Kasumi-1 (cell line): ENCODE measurements around the gene DPP6.

Source experiments
- DNase-seq, 2 experiments: peaks; one replicate each; lab custom pipeline; 2025; lab: John Stamatoyannopoulos, UW

The DPP6 gene

GRCh38 chr7:154412105-154412504 lies 359.9 kb downstream of the DPP6 start:
- no peak for DNase-seq

- DNase-seq: no peak
These were observed 363.7 kb downstream of the DPP6 start for GRCh38 chr7:154415709-154416399.

GRCh38 chr7:154416714-154417113 lies 364.5 kb downstream of the DPP6 start:
- no peak for DNase-seq

DNA sequence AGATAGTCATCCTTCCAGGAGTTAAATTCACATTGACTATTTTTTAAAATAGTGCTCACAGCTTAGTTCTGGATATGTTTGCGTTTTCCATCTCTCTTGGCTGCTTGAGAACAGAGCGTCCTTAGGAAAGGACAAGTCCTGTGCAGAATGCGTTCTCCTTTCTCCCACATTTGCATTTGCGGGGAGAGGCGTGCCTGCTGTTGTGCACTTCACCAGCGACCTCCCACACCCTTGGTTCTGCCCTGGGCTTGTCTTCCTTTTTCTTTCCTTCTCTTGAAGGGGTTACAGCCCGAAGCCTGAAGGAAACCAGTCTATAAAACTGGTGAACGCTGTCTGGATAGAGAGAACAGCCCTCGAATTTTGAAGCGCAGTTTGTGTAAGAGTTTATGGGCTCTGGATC lies 367.1 kb downstream of the DPP6 start:
- no peak for DNase-seq

GRCh38 chr7:154423231-154423630 lies 371.0 kb downstream of the DPP6 start:
- no peak for DNase-seq

DNA sequence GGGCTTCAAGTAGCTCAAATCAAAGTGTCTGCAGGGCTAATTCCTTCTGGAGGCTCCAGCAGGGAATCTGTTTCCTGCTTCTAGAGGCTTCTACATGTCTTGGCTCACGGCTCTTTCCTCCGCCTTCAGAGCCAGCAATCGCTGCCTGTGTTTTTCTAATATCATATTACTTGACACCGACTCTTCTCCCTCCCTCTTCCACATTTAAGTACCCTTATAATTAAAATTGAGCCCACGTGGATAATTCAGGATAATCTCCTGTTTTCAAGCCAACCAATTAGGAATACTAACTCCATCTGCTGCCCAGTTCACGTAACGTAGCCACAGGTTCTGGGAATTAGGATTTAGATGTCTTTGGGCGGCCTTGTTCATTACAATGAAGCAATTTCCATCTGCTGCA lies 372.2 kb downstream of the DPP6 start:
- no peak for DNase-seq

- no peak for DNase-seq
These were observed 373.1 kb downstream of the DPP6 start for GRCh38 chr7:154425271-154425670.

GRCh38 chr7:154426778-154427177 lies 374.6 kb downstream of the DPP6 start:
- no peak for DNase-seq

DNA sequence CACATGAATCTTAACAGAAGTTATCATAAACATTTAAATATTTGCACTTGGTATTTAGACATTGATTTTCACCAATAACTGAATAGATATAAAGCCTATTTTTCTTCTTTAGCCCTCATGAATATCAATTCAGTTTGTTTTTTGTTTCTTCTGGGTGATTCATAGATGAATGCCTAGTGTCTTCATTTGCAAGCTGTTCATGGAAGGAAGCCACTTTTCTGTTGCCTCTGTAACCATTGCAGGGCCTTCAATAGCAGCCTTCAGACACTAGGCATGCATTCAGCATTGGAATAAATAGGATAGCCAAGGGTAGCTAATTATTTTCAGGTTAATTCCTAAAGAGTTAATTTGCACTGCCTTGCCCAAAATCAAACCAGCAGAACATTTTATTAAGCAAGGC lies 375.3 kb downstream of the DPP6 start:
- no peak for DNase-seq

- DNase-seq: no peak
These were observed 377.6 kb downstream of the DPP6 start for GRCh38 chr7:154429666-154430404.

GRCh38 chr7:154430640-154431039 lies 378.4 kb downstream of the DPP6 start:
- DNase-seq: no peak

DNA sequence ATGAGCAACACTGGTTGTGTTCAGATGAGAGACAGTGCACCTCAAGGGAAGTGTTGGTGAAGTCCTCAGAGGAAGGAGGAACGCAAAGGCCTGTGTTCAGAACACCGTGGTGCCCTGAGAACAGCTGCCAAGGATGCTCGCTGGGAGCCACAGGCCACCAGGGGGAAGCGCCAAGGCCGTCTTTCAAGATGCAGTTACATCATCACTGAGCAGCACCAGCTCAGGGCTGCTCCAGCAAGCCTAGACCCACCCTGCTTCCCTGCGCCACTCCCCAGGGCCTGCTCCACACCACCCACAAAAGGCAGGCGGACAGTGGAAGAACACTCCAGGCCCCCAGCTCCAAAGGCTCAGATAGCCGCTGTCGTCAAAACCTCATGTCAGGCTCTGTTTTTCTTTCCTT lies 378.8 kb downstream of the DPP6 start:
- no peak for DNase-seq

DNA sequence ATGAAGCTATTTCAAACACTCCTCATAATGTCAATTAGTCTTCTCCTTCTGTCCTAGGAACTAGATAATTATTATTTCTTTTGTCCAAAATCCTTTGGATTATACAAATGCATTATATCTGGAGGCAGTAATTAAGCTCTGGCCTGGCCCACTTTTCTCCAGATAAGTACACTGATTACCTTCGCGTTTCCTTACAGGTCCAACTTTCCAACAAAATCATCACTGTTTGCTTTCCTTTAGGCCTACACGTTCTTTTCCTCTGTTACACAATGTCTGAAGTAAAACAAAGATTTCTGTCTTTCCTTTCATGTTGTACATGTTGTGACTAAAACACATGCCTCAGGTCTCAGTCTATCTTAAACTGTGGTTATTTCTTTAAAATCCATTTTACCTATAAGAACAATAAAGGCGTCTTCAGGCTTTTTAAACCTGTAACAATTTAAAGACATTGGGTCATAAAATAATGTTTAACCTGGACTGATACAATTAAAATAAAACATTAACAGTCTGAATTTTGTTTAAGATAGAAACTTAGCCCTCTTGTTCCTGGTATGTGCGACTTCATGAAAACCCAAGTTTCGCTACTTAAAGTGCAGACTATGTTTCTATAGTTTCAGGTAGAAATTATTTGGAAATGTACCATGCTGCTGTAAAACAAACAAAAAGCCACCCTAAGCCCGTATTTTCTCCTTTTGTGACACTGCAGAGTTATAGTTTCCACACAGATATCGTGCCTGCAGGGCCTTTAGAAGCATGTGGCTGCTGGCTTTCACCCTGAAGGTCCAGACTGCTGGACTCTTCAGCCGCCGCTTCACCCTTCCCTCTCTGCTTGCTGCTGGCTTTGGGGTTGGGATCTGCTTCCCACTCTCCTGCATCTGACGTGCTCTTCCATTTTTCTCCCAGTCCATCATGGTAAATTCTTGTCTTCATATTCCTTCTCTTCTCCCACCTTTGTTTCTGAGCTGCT lies 381.7 kb downstream of the DPP6 start:
- DNase-seq: no peak

GRCh38 chr7:154436560-154436959 lies 384.4 kb downstream of the DPP6 start:
- DNase-seq: no peak

GRCh38 chr7:154437234-154437633 lies 385.0 kb downstream of the DPP6 start:
- no peak for DNase-seq

DNA sequence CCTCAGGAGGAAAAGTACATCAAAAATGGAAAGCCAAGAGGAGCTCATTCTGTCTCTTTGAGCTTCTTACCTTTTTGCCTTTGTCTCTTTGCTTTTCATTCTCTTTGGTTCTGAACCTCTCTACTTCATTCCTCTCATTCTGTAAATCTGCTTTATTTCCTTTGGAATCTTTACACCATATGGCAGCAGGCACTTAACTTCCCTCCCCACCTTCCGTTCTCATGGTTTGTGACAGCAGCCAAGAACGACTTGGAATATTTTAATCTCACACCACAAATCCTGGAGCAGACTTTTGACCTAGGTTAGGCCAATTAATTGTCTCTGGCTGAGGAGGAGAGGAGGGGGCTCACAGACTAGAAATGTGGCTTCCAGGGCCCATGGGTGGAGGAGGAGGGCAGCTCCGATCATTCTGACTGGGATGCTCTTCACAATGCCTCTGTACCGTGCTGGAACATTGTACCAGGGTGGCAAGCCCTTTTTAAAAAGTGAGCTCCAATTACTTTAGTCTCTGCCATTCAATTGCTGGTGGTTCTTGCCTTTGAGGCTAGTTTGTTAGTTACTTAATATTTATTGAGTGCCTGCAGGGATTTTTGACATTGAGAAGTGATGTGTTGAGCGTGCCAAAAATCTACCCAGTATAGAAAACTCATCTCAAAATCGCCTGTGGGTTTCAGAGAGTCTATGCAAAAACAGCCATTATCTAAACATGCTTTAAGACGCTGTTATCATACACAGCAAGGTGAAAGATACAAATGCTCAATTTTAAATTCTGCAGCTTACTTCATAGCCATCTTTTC lies 386.6 kb downstream of the DPP6 start:
- no peak for DNase-seq

- no peak for DNase-seq
These were observed 387.9 kb downstream of the DPP6 start for GRCh38 chr7:154440058-154440457.

DNA sequence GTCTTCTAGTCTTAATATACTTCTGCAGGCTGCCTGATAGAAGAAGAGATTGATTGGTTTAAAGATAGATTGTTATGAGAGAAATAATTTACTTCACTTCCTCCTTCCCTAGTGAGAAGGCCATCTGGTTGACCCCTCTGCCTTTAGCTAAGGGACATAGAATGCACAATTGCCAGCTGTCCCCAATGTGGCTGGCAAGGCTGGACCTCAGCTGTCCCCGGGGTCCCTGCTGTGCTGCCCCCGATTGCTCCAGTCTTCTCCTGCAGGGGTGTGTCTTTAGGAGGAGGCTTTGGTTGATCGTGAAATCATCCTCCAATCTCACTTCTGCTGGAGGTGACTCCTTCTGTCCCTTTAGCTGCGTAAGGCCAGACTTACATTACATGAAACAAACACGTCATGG lies 388.5 kb downstream of the DPP6 start:
- DNase-seq: no peak

DNA sequence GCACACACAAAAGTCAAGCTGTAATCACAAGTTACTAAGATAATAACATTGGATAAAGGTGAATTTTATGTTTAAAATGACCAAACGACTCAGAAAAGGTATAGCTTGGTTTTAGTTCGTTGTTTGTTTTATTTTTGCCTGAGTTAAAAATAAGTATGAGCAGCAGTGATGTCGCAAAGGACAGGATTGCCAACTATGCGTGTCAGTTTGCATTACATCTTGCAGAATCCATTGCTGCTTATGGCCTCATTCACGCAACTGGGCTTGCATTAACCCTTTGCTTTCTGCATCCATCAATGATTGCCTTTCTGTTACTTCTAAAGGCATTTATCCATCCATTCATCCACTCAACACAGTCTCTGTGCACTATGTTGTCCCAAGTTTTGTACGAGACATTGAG lies 389.6 kb downstream of the DPP6 start:
- no peak for DNase-seq

DNA sequence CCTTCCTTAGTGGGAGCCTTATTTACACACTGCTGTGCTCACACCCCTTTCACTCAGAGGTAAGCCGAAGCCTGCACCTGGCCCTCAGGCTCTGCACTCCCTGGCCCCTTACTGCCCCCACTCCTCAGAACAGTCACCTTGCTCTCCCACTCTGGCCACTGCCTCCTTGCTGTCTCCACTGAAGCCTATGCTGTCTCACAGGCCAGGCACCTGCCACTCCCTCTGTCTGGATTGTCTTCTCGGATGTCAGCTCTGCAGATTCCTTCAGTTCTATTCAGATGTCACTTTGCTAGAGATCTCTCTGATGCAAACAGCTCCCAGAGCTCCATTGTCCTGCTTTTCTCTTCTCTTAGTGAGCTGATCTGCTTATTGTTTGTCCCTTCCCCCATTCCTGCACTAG lies 390.7 kb downstream of the DPP6 start:
- DNase-seq: no peak

GRCh38 chr7:154450451-154450850 lies 398.3 kb downstream of the DPP6 start:
- DNase-seq: no peak
